ENCODE data around the gene CENPP.

The CENPP gene

DNA sequence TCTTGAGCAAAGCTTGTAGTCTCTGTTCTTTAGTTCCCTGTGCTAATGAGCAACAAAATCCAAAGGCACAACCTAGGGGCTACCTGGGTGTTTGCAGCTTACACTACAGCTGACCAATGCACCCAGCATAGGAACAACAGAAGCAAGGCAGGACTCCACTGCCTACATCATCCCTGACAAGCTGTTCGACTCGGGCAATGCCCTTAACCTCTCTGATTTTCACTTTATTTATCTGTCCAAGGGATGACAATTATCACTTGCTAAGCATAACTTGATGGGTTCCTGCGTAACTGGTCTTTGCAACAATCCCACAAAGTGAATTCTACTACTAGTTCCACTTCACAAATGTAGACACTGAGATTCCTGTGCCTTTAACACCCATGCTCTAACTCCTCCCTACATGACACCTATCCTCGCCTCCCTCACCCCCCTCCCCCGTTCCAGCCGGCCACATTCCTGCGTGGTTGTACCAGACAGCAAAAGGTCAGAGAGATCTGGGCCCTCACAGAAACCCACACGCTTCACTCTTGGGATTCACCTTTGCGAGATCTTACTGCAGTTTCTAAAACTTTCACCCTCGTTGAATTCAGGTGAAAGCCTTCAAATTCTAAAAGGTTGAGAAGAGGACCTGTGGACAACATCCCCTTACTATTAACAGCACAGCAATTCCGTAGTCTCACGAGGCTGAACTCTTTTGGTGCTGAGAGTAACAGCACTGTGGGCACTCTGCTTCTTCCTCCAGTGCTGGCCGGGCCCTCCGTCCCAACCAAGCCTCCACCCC, 343.2 kb downstream of the CENPP start:
- TF ChIP-seq, protein P1, sequence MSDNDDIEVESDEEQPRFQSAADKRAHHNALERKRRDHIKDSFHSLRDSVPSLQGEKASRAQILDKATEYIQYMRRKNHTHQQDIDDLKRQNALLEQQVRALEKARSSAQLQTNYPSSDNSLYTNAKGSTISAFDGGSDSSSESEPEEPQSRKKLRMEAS (IDR thresholded peaks at IDR 0.05): no peak; the same call in 1 of the 2 replicates
- TF ChIP-seq ZBTB7A (IDR thresholded peaks at IDR 0.05; ENCODE audit: low read depth) (no peak), YY1 (IDR thresholded peaks at IDR 0.05; ENCODE audit: low read depth) (no peak), FOXM1 (IDR thresholded peaks at IDR 0.05; ENCODE audit: borderline replicate concordance, low read depth) (no peak), TEAD4 (IDR thresholded peaks at IDR 0.05) (peak; percentile 71), RAD21 (IDR thresholded peaks at IDR 0.05; ENCODE audit: low read depth) (no peak)
- TF ChIP-seq, protein P2, sequence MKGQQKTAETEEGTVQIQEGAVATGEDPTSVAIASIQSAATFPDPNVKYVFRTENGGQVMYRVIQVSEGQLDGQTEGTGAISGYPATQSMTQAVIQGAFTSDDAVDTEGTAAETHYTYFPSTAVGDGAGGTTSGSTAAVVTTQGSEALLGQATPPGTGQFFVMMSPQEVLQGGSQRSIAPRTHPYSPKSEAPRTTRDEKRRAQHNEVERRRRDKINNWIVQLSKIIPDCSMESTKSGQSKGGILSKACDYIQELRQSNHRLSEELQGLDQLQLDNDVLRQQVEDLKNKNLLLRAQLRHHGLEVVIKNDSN (IDR thresholded peaks at IDR 0.05): no peak

DNA sequence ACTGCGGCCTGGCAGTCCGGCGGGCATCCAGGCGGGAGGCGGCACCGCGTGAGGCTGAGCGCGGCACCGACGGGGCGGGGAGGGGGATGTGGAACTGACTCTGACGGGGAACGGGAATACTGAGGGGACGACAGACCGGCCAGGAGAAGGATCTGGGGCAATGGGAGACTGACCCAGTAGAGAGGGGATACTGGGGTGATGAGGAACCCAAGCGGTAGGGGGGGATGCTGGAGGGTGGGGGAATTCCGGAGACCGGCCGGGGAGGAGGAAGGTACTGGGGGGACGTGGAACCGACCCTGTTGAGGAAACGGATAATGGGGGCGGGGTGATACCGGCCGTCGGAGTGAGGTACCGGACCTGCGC, 343.8 kb downstream of the CENPP start:
- TF ChIP-seq YY1 (IDR thresholded peaks at IDR 0.05; ENCODE audit: low read depth) (peak; percentile 39; the same call in 1 of the 2 replicates), TAF1 (IDR thresholded peaks at IDR 0.05; ENCODE audit: low read depth) (no peak), TEAD4 (IDR thresholded peaks at IDR 0.05) (no peak), FOXM1 (IDR thresholded peaks at IDR 0.05; ENCODE audit: borderline replicate concordance, low read depth) (no peak), EP300 (IDR thresholded peaks at IDR 0.05; ENCODE audit: borderline replicate concordance) (no peak)
- TF ChIP-seq, protein P2 (IDR thresholded peaks at IDR 0.05): no peak

All from Ishikawa (cell line).